GM18519 (cell line): ENCODE measurements around the gene OR56A3.
"Not testable (repeated sequence)": the region's sequence is repeated elsewhere in the genome, so short reads cannot be mapped to it uniquely, and the experiment has no call there.

Experiments used
- ATAC-seq: cut with Tn5 transposase; IDR thresholded peaks from one replicate; pipeline ENCODE4 v1.9.1; 2021; ENCODE audit warnings: mild to moderate bottlenecking, moderate library complexity; ENCODE audit not compliant: unreplicated experiment, low FRiP score

Gene OR56A3, protein sequence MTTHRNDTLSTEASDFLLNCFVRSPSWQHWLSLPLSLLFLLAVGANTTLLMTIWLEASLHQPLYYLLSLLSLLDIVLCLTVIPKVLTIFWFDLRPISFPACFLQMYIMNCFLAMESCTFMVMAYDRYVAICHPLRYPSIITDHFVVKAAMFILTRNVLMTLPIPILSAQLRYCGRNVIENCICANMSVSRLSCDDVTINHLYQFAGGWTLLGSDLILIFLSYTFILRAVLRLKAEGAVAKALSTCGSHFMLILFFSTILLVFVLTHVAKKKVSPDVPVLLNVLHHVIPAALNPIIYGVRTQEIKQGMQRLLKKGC

GRCh38 chr11:5941951-5942350 lies at the start of gene OR56A3:
OR56A3 (plus strand) TSS chr11:5942251; CDS start chr11:5947347, 5,096 bp downstream.
- no peak for ATAC-seq

DNA sequence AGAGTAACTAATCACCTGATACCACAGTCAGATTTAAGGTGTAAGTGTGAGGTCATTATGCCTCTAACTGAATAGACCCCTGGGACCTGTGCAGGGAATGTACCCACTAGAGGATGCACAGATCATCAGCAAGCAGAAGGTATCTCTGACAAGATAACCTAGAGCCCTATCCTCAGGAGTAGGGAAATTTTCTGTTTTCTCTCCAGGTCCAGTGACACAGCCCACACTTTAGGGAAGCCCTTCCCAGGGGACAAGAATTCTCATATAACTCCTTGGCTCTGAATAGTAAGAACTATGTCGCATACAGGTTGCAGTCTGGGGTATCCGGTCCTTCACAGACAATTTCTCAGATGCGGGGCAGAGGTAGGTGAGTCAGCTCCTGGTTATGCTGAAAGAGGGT lies 49.1 kb upstream of the OR56A3 start, which contains the start of gene OR52E5:
Gene OR52E5, plus strand, starts transcription at position 301 of the 400 bp plus-strand sequence. CDS start 7,569 bp downstream, outside the sequence.
- no peak for ATAC-seq

DNA sequence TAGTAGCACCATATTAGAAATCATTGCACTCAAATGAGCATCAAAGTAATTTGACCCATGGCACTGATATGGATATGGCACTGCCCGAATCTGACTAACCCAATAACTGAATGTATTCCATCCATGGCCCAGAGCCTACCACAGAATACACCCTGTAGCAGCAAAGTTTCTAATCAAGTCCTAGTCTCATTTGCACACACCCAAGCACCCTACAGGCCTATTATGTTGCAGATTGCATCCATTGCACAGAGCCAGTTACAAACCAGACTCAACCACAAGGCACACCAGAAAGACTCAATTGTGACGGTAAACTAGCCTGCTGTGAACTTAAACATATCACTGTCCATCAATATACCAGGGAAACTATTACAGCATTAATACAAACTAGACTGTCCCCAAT lies 42.5 kb upstream of the OR56A3 start:
- ATAC-seq = no peak

DNA sequence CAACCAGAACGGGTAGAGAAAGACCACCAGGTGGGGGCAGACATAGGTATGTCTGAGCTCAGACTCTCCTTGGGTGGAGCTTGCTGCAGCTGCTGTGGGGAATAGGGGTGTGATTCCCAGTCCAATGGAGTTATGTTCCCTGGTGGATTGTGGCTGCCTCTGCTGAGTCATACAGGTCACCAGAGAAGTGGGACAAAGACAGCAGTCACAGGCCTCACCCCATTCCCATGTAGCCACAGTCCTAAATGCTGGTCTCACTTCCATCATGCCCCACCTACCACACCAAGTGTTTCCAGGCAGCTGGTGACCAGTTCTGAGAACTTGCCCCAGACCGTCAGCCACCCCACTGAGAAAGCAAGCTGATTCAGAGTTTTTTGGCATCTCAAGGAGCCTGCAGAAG lies 31.5 kb upstream of the OR56A3 start:
- ATAC-seq = no peak

DNA sequence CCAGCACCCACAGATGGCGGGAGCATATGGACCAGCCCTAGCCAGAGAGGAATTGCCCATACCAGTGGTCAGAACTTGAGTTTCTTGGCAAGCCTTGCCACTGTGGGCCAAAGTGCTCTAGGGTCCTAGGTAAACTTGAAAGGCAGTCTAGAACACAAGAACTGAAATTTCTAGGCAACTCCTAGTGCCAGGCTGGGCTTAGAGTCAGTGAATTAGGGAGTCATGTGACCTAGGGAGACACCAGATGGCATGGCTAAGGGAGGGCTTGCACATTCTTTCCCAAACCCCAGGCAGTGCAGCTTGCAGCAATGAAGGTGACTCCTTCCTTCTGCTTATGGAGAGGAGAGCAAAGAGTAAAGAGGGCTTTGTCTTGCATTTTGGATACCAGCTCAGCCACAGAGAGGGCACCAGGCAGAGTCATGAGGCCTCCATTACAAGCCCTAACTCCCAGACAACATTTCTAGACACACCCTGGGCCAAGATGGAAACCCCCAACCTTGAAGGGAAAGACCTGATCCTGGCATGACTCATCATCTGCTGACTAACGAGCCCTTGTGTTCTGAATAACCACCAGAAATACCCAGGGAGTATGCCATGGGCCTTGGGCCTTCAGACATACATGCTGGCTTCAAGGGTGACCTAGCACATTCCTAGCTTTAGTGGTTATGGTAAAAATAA lies 19.2 kb upstream of the OR56A3 start:
- peak; percentile 82 for ATAC-seq

- peak; percentile 29 for ATAC-seq
Observed at GRCh38 chr11:5923427-5923776, 18.6 kb upstream of the OR56A3 start.

DNA sequence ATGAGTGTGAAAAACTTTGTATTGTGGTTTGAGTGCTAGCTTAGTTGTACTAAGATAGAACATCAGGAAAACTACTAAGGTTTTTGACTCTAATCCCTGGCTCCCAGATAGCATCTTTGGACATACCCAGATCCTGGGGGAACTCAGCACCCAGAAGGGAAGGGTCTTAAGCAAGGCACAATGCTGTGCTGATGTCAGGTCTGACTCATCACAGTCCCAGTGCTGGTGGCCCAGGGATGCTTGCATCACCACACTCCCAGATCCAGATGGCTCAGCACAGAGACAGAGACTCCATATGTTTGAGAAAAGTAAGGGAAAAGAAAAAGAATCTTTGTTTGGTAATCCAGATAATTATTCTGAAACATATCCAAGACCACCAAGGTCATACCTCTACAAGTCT lies 18.3 kb upstream of the OR56A3 start:
- ATAC-seq = no peak

GRCh38 chr11:5928271-5928670 lies 13.8 kb upstream of the OR56A3 start:
- ATAC-seq = no peak

DNA sequence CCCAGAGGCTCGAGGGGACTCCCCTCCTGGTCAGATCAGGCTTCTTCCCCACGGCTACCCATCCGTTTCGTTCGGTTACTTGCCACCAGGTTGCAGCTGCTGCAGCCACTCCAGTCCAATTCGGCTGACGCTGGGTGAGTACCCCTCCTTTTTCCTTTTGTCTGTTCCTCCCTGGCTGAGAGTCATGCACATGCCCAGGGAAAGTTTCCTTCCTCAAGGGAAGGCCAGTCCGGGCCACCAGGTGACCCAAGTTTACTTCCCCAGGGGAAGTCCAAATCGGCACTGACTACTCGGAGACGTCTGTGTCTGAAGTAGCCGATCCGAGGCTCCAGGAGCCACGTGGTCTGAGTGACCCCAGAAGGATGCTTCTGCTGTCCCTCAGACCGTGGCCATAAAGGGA lies 13.2 kb upstream of the OR56A3 start:
- no peak for ATAC-seq

DNA sequence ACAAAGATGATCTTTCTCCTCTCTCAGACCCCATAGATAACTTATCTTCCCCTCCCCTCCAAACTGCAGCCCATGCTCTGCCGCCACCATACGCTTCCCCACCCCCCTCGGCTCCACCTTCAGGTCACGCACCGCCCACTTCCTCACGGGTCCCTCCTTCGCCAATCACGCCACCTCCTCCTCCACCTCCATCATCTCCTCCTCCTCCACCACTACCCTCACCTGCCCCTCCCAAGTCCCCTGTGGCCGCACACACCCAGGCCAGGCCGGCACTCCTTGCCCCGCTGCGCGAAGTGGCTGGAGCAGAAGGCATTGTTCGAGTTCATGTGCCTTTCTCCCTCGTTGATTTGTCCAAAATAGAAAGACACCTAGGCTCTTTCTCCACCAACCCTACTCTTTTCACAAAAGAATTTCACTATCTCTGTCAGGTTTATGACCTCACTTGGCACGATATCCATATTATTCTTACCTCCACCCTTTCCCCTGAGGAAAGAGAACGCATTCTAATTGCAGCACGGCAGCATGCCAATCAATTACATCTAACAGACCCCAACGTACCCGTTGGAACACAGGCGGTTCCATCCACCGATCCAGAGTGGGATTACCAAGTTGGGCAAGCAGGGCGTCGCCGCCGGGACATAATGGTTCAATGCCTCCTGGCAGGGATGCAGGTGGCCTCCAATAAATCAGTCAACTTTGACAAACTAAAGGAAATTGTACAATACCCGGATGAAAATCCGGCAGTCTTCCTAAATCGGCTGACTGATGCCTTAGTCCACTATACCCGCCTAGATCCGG lies 12.3 kb upstream of the OR56A3 start:
- no peak for ATAC-seq

GRCh38 chr11:5930614-5931013 lies 11.4 kb upstream of the OR56A3 start:
- no peak for ATAC-seq

- ATAC-seq = no peak
Observed at GRCh38 chr11:5931061-5931460, 11.0 kb upstream of the OR56A3 start.

DNA sequence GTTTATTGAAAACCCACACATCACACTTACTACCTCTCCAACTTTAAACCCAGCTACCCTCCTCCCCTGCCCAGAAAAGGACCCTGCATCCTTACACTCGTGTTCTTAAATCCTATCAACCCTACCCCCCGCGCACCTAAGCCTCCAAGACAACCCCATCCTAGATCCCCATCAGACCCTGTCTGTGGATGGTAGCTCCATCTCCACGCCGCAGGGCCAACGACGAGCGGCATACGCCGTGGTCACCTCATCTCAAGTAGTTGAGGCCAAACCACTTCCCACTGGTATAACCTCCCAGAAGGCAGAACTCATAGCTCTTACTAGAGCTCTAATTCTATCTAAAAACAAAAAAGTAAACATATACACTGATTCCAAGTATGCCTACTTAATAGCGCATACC lies 9.4 kb upstream of the OR56A3 start:
- ATAC-seq = no peak

GRCh38 chr11:5933116-5933515 lies 8.9 kb upstream of the OR56A3 start:
- ATAC-seq = no peak

DNA sequence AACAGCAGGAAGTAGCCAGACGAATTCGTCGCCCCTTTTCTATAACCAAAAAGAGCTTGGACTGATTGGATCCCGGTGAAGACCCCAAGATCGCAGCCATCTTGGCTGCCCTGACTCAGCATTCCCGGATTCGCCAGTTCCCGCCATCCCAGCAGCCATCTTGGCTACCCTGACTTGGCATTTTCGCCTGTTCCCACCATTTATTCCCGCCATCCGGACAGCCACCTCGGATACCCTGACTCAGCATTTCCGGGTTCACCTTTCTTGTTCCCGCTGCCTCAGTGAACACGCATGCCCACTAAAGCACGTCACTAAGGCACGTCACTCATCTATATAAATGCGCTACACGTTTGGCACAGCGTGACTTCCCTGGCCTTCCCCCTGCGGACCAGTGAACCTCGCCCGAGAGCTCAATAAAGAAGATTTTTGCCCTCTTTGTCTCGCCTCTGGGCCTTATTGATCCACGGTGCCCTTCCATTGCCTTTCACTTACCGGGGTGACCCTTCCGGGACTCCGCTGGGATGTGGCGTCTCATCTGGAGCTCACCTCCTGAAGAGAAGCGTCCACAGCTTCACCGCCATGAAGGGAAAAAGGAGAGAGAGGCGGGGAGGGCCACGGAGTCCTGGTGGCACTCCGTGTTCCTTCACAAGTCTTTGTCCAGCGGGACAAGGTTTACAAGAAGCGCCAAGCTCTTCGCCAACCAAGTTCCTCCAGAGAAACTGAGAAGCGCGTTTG lies 4.0 kb upstream of the OR56A3 start:
- ATAC-seq = no peak

DNA sequence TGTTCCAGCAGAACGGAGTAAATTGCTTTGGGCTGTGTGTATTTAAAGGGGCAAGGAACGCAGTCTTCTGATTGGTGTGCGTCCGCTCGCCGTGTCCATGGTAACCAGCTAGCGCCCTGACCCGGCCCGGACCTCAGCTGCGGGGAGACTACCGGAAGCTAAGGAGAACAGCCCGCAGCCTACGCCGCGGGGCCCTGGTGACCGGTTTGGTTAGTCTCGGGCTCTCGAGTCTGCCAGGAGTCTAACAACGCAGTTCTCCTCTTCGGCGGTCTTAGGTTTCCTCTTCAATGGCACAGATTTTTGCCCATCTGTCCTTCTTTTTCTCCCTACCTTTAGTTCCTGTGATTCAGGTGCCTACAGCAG lies 3.5 kb upstream of the OR56A3 start:
- ATAC-seq = no peak

GRCh38 chr11:5940748-5941147 lies 1.3 kb upstream of the OR56A3 start:
- no peak for ATAC-seq

DNA sequence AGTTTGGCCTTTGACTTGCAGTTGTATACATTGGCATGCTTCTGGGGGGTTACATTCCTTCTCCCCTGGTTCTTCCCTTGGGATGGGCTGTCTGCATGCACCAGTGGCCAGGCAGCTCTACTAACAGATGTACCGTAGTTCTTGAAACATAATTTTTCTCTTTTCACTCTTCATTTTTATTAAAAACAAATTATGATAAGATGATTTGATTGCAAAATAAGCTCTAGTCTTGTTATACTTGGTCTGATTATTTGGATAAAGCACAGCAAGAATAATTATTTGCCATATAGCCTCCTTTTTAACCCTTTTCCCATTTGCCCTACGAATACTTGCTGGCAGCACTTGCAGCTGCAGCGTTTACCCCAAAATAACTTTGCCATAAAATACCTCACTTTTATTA lies 13.5 kb downstream of the OR56A3 start:
- ATAC-seq = no peak

- ATAC-seq = not testable (repeated sequence)
Observed at GRCh38 chr11:5960704-5961320, 18.8 kb downstream of the OR56A3 start.

DNA sequence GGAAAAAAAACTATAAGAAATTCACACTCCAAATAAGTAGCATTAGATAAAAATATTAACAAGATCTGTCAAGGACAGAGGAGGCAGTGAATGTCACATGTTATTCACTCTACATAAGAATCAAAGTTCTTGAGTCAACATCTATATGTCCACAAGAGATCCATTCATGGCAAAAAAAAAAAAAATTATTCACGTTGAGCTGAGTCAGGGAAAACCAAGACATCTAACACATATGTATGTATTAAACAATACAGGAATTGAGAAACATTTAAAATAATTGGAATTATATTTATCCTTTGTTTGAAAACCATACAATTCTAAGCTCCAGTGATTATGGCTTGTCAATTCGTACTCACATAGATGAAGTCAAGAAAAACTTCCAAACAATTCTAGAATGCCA lies 24.9 kb downstream of the OR56A3 start:
- ATAC-seq = no peak
